RCC 7860 (cell line): ENCODE data around the gene NFATC1.
"Not testable (repeated sequence)": the region's sequence is repeated elsewhere in the genome, so short reads cannot be mapped to it uniquely, and the experiment has no call there.

ENCODE experiments used
- DNase-seq: peaks from one replicate; pipeline ENCODE4 v3.0.0-alpha.2; 2015; ENCODE audit warnings: low spot score
- FAIRE-seq: peaks from 2 replicates; lab custom pipeline; 2012; peaks lifted over from hg19 to GRCh38; lab: Jason Lieb, UNC

The NFATC1 gene

GRCh38 chr18:79469309-79469708 lies 73.6 kb downstream of the NFATC1 start:
- no peak for FAIRE-seq

GRCh38 chr18:79469751-79470505 lies 74.2 kb downstream of the NFATC1 start:
- no peak for FAIRE-seq
- no peak for DNase-seq

More at GRCh38 chr18:79469309-79469708, 73.6 kb downstream of the NFATC1 start:
- DNase-seq: no peak

GRCh38 chr18:79470547-79470946 lies 74.8 kb downstream of the NFATC1 start:
- FAIRE-seq (no peak), DNase-seq (no peak)

- FAIRE-seq (no peak), DNase-seq (no peak)
These were observed 75.3 kb downstream of the NFATC1 start for GRCh38 chr18:79471046-79471445.

- DNase-seq (no peak), FAIRE-seq (no peak)
These were observed 75.9 kb downstream of the NFATC1 start for GRCh38 chr18:79471597-79471996.

- FAIRE-seq: no peak
- no peak for DNase-seq
These were observed 76.4 kb downstream of the NFATC1 start for GRCh38 chr18:79472176-79472575.

- no peak for FAIRE-seq
These were observed 77.2 kb downstream of the NFATC1 start for GRCh38 chr18:79472946-79473345.

GRCh38 chr18:79476031-79476917 lies 80.5 kb downstream of the NFATC1 start:
- no peak for FAIRE-seq
- no peak for DNase-seq

More at GRCh38 chr18:79472946-79473345, 77.2 kb downstream of the NFATC1 start:
- no peak for DNase-seq

- FAIRE-seq: no peak
These were observed 81.3 kb downstream of the NFATC1 start for GRCh38 chr18:79476918-79477571.

GRCh38 chr18:79477711-79478483 lies 82.2 kb downstream of the NFATC1 start:
- FAIRE-seq: no peak
- no peak for DNase-seq

More at GRCh38 chr18:79476918-79477571, 81.3 kb downstream of the NFATC1 start:
- DNase-seq: no peak

- DNase-seq (no peak), FAIRE-seq (no peak)
These were observed 82.9 kb downstream of the NFATC1 start for GRCh38 chr18:79478484-79479115.

- DNase-seq (no peak), FAIRE-seq (no peak)
These were observed 83.5 kb downstream of the NFATC1 start for GRCh38 chr18:79479116-79479760.

GRCh38 chr18:79479761-79480161 lies 84.0 kb downstream of the NFATC1 start:
- DNase-seq (no peak), FAIRE-seq (no peak)

- FAIRE-seq (no peak), DNase-seq (no peak)
These were observed 84.7 kb downstream of the NFATC1 start for GRCh38 chr18:79480171-79481045.

- DNase-seq (no peak), FAIRE-seq (no peak)
These were observed 85.5 kb downstream of the NFATC1 start for GRCh38 chr18:79481046-79481790.

- not testable (repeated sequence) for FAIRE-seq, DNase-seq
These were observed 87.7 kb downstream of the NFATC1 start for GRCh38 chr18:79483393-79483792.

GRCh38 chr18:79483971-79484491 lies 88.3 kb downstream of the NFATC1 start:
- FAIRE-seq (no peak), DNase-seq (no peak)
